Endodermal cell (in vitro differentiated cells): Measurements from ENCODE around the gene SLC13A3. TPM values are rescaled to one million over a fixed set of nuclear protein-coding genes. Genes with fewer than 3 reads are reported as not detected.

Experiments used
- DNase-seq: peaks from one replicate; pipeline ENCODE4 v3.0.0-alpha.2; 2017
- H3K27ac ChIP-seq: 2 replicates; pipeline ENCODE4 v1.5.1; 2013; ENCODE audit warnings: mild to moderate bottlenecking, low read depth, low read length, moderate library complexity
- H3K27me3 ChIP-seq: 2 replicates; pipeline ENCODE4 v1.6.1; 2013; ENCODE audit warnings: mild to moderate bottlenecking, low read length, moderate library complexity; ENCODE audit not compliant: insufficient read depth, control insufficient read depth, poor library complexity, severe bottlenecking
- H3K36me3 ChIP-seq: 2 replicates; pipeline ENCODE4 v1.7.0; 2013; ENCODE audit warnings: mild to moderate bottlenecking, low read length, moderate library complexity; ENCODE audit not compliant: control insufficient read depth, insufficient read depth
- H3K4me1 ChIP-seq: one replicate; pipeline ENCODE4 v1.7.0; 2013; ENCODE audit warnings: low read length; ENCODE audit not compliant: control insufficient read depth, insufficient read depth
- H3K4me3 ChIP-seq: 2 replicates; pipeline ENCODE4 v1.5.1; 2013; ENCODE audit warnings: mild to moderate bottlenecking, low read length, moderate library complexity
- H3K9ac ChIP-seq: 2 replicates; pipeline ENCODE4 v1.6.1; 2013; ENCODE audit warnings: mild to moderate bottlenecking, low read length, moderate library complexity; ENCODE audit not compliant: poor library complexity, severe bottlenecking; ENCODE audit errors: extremely low read depth
- H3K9me3 ChIP-seq: 2 replicates; pipeline ENCODE4 v1.6.1; 2013; ENCODE audit warnings: mild to moderate bottlenecking, low read length, moderate library complexity; ENCODE audit not compliant: control insufficient read depth
- H3K27ac Mint-ChIP-seq: 2 replicates; pipeline ENCODE4 v1.8.0; 2020; ENCODE audit warnings: mixed read lengths
- H3K27me3 Mint-ChIP-seq: 2 replicates; pipeline ENCODE4 v1.8.0; 2021; ENCODE audit warnings: mild to moderate bottlenecking, mixed read lengths; ENCODE audit not compliant: insufficient read depth
- H3K36me3 Mint-ChIP-seq: 2 replicates; pipeline ENCODE4 v1.8.0; 2020; ENCODE audit warnings: low read depth, mixed read lengths
- H3K4me1 Mint-ChIP-seq: 2 replicates; pipeline ENCODE4 v1.8.0; 2020; ENCODE audit warnings: mixed read lengths
- H3K4me3 Mint-ChIP-seq: 2 replicates; pipeline ENCODE4 v1.8.0; 2020; ENCODE audit warnings: mild to moderate bottlenecking, moderate library complexity, mixed read lengths
- H3K9me3 Mint-ChIP-seq: 2 replicates; pipeline ENCODE4 v1.8.0; 2020; ENCODE audit warnings: mild to moderate bottlenecking, mixed read lengths
- WGBS, 2 experiments: methylation state at CpG; one replicate each; pipeline versions ENCODE4 v1.1.5 to v1.1.7; 2013; ENCODE audit warnings: missing lambda C conversion rate in 2 of 2, mixed read lengths in 1 of 2; ENCODE audit not compliant: insufficient coverage in 1 of 2, insufficient read length in 1 of 2; 5-methylcytosine and 5-hydroxymethylcytosine counted together
- total RNA-seq, 2 donors: library from RNA; stranded (reverse); fragmentation: NEBNext Ultra II Directional in 1 of 2; extraction: Animal tissue kit (Norgen Biotek cat#: 25700) in 1 of 2; gene quantifications; 2 replicates in 1 of 2; 3 replicates in 1 of 2; pipeline ENCODE4 v1.2.1, GENCODE V29; 2021
- TF ChIP-seq, protein P1 (sequence below): fragments of 200-600 bp; sonication (generic); conservative IDR thresholded peaks from 2 replicates; pipeline ENCODE4 v1.5.0; 2021; ENCODE audit warnings: antibody characterized with exemption, mild to moderate bottlenecking

SLC13A3 gene
- total RNA-seq, 2 donors from 2014 or later = 7.3 to 9.0 TPM

DNA sequence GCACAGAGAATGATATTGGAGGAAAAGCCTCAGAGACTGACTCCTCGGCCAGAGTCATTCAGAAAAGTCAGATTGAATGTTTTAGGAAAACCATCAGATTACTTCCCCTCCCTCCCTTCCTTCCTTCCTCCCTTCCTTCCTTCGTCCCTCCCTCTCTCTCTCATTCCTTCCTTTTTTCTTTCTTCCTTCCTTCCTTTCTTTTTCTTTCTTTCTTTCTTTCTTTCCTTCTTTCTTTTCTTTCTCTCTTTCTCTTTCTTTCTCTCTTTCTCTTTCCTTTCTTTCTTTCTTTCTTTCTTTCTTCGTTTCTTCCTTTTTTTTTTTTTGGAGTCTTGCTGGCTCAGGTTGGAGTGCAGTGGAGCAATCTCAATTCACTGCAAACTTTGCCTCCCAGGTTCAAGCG, 108.2 kb downstream of the SLC13A3 start:
- no peaks in the 10 kb centered on the region for H3K36me3 Mint-ChIP-seq
- no peaks in the 10 kb centered on the region for H3K36me3 ChIP-seq
- H3K27me3 Mint-ChIP-seq = no peaks in the 10 kb centered on the region
- H3K27ac Mint-ChIP-seq = no peak overlapping the region
- 89 to 90% methylated on average over 1 to 4 of the region's 4 CpGs for WGBS, 2 experiments
- no peaks in the 10 kb centered on the region for H3K9me3 ChIP-seq
- H3K27ac ChIP-seq = no peak overlapping the region
- no peak for DNase-seq
- H3K4me3 Mint-ChIP-seq = no peak overlapping the region
- H3K4me3 ChIP-seq = no peak overlapping the region
- H3K9me3 Mint-ChIP-seq = no peaks in the 10 kb centered on the region
- no peaks in the 10 kb centered on the region for H3K4me1 Mint-ChIP-seq
- no peaks in the 10 kb centered on the region for H3K4me1 ChIP-seq
- no peak overlapping the region for H3K9ac ChIP-seq
- TF ChIP-seq, protein P1, sequence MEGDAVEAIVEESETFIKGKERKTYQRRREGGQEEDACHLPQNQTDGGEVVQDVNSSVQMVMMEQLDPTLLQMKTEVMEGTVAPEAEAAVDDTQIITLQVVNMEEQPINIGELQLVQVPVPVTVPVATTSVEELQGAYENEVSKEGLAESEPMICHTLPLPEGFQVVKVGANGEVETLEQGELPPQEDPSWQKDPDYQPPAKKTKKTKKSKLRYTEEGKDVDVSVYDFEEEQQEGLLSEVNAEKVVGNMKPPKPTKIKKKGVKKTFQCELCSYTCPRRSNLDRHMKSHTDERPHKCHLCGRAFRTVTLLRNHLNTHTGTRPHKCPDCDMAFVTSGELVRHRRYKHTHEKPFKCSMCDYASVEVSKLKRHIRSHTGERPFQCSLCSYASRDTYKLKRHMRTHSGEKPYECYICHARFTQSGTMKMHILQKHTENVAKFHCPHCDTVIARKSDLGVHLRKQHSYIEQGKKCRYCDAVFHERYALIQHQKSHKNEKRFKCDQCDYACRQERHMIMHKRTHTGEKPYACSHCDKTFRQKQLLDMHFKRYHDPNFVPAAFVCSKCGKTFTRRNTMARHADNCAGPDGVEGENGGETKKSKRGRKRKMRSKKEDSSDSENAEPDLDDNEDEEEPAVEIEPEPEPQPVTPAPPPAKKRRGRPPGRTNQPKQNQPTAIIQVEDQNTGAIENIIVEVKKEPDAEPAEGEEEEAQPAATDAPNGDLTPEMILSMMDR = no peak
- no peaks in the 10 kb centered on the region for H3K27me3 ChIP-seq

DNA sequence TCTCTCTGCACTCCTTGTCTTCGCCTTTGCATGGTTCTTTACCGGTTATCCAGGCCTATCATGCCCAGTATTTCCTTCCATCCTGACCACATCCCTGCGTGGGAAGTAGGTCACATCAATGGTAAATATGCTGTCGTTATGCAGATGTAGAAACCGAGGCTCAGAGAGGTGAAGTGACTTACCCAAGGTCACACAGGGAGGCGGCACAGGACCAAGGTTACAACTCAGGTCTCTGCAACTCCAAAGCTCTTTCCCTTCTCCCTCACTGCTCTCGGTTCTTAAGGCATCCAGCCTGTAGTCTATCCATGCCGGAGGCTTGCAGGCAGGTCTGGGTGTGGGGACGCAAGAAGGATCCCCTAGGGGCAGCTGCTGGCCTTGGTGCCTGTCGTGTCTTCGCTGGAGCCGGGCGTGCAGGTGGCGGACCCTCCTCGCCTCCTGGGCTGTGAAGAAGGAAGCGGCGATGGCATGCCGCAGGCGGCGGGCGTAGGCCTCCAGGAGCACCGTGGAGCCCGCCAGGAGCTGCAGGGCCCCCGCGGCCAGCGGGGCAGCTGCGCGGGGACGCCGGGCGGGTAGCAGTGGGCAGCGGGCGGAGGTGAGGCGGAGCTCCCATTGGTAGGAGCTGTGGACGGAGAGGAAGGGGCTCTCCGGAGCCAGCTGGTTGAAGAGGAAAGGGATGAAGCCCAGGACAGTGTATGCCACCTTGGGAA, 109.9 kb downstream of the SLC13A3 start:
- no peaks in the 10 kb centered on the region for H3K4me1 ChIP-seq
- no peaks in the 10 kb centered on the region for H3K27me3 ChIP-seq
- H3K9me3 ChIP-seq = no peaks in the 10 kb centered on the region
- Mint-ChIP-seq H3K27me3 (no peaks in the 10 kb centered on the region), H3K4me1 (no peaks in the 10 kb centered on the region), H3K9me3 (no peaks in the 10 kb centered on the region), H3K36me3 (no peaks in the 10 kb centered on the region), H3K27ac (no peak overlapping the region), H3K4me3 (no peak overlapping the region)
- no peak overlapping the region for H3K4me3 ChIP-seq
- no peak overlapping the region for H3K27ac ChIP-seq
- 92 to 93% methylated on average over 13 to 36 of the region's 36 CpGs for WGBS, 2 experiments
- no peak overlapping the region for H3K9ac ChIP-seq
- H3K36me3 ChIP-seq = no peaks in the 10 kb centered on the region
- DNase-seq = no peak
- TF ChIP-seq, protein P1 = no peak

DNA sequence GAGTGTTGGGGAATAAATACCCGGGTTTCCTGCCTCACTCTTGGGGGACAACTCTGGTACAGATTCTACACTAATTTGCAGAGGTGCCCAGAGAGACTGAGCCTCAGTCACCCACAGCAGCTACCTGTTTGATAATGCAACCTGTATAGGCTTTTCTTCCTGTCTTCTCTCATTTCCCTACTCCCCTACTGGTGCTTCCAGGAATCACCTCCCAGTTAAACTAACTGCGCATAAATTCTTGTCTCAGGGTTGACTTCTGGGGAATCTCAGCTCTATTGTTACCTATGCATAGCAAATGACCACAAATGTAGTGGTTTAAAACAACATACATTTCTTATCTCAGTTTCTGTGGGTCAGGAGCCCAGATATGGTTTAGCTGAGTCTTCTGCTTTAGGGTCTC, 112.1 kb downstream of the SLC13A3 start:
- 89 to 93% methylated on average over 2 of the region's 2 CpGs for WGBS, 2 experiments
- Mint-ChIP-seq H3K4me3 (no peak overlapping the region), H3K4me1 (no peaks in the 10 kb centered on the region), H3K27ac (no peak overlapping the region), H3K36me3 (no peaks in the 10 kb centered on the region), H3K9me3 (no peaks in the 10 kb centered on the region), H3K27me3 (no peaks in the 10 kb centered on the region)
- Histone ChIP-seq H3K36me3 (no peaks in the 10 kb centered on the region), H3K4me3 (no peak overlapping the region), H3K9me3 (no peaks in the 10 kb centered on the region), H3K27ac (no peak overlapping the region), H3K9ac (no peak overlapping the region), H3K27me3 (no peaks in the 10 kb centered on the region), H3K4me1 (no peaks in the 10 kb centered on the region)
- TF ChIP-seq, protein P1 = peak; percentile 72
- no peak for DNase-seq
